HG02759 (cell line): ENCODE data around the gene ADGRL1.
"Not testable (repeated sequence)": the region's sequence is repeated elsewhere in the genome, so short reads cannot be mapped to it uniquely, and the experiment has no call there.

Experiments used
- ATAC-seq: cut with Tn5 transposase; IDR thresholded peaks from one replicate; pipeline ENCODE4 v1.9.1; 2021; ENCODE audit warnings: mild to moderate bottlenecking, moderate library complexity; ENCODE audit not compliant: unreplicated experiment

ADGRL1 gene

DNA sequence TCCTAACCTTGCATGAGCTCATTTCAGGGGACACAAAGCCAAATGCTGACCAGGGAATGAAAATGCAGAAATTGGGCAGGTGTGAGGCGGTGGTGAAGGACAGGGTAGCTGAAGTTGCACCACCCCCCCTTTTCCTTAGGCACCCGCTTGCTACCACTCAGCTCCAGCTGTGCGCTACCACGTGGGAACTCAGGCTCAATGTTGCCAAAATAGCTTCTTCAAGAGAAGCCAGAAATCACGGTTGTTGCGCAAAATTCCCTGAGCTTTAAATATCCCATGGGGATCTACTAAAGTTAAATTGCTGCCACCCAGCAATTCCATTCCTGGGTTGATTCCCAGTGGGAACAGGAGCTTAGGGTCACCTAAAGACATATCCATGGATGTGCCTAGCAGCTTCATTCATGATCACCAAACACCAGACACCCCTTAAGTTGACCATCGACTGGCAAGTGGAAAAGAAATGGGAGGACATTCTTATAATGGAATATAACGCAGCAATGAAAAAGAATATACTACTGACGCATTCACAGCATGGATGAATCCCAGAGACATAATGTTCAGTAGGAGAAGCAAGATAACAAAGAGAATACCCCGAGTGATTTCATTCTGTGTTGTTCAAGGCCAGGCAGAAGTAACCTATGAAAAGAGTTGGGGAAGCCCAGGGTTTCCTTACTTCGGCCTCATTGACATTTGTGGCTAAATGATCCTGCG, 12.8 kb upstream of the ADGRL1 start:
- no peak for ATAC-seq

DNA sequence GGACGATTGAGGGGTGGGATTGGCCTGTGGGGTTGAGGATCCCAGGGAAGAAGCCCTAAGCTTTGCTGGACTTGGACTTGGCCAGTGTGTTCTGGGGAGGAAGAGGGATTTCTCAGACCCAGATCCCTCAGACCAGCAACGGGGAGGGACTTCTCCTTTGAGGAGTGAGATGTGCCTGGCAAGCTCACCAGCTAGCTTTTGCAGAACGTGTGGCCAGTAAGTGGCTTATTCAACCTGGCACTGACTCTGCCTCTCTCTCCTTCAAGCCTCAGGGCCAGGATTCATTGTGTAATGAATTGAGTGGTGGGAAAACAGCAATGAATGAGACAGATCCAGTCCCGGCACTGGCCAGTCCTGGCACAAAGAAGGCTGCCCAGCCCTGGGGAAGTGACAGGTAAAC, 11.9 kb upstream of the ADGRL1 start:
- ATAC-seq: not testable (repeated sequence)

DNA sequence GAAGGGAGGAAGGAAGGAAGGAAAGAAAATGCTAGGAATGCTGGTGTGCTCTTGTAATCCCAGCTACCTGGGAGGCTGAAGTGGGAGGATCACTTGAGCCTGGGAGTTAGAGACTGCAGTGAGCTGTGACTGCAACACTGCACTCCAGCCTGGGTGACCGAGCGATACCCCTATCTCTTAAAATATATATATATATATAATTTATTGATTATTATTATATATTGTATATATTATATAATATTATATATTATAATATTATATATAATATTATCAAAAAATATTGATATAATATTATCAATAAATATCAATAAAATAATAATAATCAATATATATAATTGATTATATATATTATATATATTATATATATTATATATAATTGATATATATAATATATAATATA, 8.6 kb upstream of the ADGRL1 start:
- ATAC-seq: no peak

DNA sequence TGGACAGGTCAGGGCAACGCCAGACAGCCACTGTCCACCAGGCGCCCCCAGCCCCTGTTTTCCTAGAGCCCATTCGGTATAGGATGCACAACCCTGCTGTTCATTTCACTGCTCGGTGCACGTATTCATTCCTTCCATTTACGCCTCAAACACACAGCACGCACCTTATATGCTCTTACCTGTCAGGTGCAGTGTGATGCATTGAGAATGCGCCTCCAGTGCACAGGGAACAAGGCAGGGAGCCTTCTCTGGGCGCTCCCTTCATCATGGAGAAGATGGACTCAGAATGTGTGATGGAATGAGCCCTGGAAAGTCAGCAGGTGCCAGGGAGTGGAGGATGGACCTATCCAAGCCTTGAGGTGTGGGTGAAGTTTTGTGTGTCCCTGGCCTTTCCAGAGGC, 4.2 kb upstream of the ADGRL1 start:
- ATAC-seq: not testable (repeated sequence)

DNA sequence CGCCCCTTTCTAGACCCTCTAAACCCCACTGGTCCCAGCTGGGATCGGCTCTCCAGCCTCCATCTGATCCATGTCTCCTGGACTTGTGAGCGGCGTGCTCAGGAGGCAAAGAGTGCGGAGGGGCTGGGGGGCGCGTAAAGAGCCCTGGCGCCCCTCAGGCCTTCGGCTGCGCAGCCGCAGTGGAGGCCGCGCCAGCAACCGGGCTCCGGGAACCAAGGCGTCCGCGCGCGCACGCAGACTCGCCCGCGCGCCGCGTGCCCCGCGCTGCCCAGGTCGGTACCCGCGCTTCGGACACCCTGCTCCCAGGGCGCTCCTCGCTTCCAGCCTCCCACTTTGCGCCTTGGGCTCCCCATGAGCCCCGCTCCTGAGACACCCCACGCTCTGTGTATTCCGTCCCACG, 3.4 kb upstream of the ADGRL1 start:
- ATAC-seq: not testable (repeated sequence)

DNA sequence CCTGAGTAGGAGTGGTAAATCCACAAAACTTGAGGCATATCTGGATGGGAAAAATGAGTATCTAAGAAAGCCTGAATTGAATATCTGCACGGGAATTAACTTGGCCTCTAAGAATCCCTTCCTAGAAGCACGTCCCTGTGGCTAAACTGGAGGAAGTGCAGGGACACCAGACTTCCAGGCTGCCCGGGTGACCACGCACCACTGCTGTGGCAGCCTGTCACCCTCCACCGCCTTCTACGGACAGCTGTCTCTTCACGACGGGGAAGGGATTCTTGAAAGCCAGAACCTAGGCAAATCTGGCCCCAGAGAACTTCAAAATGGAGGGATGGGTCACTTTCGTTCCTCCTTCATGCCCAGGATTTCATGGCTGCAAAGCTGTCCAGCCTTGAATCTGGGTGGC, 2.5 kb upstream of the ADGRL1 start:
- not testable (repeated sequence) for ATAC-seq

DNA sequence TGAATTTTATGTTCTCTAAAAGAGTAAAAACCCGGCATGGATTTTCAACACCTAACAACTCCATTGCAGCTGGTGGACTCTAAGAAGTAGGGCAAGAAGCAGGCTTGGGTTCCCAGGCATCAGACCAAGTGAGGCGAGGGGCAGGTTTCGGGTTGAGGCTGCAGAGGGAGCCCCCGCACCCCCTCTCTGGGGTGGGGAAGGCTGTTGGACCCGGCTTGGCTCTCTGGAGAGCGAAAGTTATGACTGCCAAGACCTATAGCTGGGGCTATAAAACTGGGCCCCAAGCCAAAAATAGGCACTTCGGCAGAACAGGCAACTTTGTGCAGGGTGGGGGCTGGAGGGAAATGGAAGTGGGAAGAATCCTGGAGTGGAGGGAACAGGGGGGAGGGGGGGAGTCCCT, 1.8 kb upstream of the ADGRL1 start:
- not testable (repeated sequence) for ATAC-seq

DNA sequence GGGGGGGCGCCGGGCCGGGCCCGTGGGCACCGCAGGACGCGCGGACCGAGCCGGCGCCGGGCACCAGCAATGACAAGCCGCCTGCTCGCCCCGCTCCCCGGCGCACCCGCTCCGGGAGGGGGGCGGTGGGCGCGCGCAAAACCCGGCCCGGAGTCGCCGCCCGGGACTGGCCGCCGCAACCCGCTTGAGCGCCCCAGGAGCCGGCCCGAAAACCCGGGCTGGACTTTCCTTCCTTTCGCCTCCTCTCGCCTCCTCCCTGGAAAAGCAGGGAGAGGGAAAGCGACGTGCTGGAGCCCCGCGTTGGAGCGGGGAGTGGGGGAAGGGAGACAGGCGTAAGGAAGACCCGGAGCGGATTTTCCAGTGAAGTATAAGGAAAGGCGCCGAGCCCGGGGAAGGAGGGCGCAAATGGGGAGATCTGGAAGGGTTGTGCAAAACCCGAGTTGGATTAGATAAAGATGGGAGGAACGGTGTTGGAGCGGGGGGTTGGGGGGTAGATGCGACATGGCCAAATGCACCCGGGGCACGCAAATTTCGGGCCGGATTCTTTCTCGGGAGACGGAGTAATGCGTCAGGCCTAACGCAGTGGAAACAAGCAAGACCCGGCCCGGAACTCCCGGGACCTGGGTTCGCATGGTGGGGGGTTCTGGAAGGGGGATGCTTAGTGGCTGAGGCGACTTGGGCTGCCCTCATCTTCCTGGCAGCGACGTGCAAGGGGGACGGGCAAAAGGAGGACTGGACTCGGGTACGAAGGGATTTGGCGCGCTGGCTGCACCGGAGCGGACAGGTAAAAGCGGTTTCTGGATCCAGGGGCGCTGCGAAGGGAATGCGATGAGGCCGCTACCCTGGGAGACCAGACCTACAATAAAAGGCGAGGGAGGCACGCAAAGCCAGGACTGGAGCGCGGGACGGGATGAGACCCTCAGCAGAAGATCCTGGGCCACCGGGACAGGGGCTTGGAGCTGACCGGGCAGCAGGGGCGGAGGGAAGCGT, 1.1 kb upstream of the ADGRL1 start:
- ATAC-seq: peak; percentile 59

DNA sequence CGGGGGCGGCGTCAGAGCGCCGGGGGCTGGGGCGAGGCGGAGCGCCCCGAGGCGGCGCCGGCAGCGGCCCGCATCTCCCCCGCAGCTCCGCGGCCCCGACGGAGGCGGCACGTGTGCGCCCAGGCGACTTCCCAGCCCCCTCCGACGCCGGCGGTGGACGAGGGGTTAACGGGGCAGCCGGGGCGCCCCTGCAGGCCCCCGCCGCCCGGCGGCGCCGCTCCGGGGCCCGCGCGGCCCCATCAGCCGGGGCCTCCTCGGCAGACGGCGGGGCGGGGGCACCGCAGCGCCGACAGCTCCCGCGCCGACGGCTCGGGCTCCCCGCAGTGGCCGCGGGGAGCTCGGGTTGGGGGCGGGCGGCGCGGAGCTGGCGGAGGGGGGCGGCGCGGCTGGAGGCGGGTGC, 339 bp upstream of the ADGRL1 start:
- ATAC-seq: peak; percentile 19

DNA sequence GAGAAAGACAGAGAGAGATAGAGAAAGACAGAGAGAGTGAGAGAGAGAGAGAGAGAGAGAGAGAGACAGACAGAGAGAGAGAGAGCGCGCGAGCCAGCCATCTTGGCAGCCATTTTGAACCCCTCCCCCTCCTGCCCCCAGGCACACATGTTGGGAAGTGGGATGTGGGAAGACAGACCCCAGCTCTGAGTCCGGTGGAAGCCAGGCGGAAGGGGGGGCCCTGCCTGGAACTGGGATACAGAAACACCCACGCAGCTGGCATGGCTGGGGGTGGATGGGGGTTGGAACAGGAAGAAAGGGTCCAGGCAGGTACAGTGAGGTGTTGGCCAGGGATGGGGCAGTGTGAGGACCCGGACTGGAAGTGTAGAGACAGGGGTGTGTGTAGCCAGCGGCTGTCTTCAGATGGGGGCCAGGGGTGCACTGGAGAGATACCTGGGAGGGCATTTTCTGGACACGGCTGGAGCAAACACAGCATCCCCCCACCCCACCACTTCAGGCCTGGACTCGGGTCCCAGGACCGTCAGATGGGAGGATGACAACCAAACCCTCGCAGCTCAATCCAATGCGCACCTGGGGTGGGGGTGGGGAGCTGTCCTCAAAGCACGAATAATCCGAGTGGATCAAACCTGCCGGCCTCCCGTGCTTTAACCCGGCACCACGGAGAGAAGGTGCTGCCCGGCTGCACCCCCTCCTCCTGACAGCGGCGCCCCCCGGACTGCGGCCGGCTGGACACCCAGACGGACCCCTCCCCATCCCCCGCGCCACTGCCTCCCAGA, 1.1 kb downstream of the ADGRL1 start:
- ATAC-seq: not testable (repeated sequence)

DNA sequence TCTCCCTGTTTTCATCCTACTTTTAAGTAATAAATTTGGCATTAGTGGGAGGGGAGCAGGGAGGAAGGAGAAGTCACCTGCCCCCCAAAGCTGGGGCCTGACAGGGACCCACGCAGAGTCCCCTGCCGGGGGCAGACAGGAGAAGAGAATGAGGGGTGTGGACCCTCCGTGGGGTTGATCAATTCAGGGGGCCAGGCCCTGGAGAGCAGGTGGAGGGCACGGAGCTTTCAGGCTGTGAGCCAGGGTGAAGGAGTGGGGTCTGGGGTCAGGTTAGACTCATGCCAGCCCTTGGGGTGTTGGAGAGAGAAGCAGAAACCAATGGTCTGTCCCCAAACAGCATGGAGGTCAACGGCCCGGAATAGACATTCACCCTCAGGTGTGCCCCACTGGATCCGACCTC, 1.8 kb downstream of the ADGRL1 start:
- ATAC-seq: not testable (repeated sequence)

DNA sequence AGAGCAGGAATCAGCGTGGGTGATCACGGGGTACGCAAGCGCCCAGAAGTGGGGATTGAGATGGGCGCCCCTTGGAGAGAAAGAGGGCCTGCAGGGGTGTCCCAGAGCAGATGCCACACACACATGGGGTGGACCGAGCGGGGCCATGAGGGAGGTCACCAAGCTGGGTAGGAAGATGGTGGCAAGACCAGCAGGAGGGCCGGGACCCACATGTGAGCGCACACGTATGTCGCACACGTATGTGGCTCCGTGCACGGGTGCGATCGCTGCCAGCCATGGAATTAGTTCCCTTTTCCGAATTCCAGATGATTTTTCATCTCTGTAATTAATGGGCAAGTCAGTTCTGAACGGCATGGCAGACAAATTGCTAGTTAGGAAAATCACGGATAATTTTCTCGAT, 2.2 kb downstream of the ADGRL1 start:
- ATAC-seq: not testable (repeated sequence)

DNA sequence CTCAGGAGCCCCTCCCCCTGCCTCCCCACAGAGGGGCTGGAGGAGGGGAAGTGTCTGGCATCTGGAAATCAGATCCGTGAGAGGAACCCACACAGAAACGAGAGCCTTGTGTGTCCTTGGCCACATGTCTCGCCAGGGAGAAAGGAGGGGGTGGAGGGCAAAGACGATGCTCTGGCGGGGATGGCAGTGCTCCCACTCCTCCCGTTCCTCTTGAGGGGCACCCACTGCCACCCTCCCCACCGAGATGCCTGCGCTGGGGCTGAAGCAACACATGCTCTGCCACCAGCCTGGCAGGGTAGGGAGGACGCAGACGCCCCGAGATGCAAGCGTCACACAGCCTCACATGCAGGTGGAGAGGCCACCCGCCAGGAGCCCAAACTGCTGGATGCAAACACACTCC, 2.8 kb downstream of the ADGRL1 start:
- no peak for ATAC-seq

DNA sequence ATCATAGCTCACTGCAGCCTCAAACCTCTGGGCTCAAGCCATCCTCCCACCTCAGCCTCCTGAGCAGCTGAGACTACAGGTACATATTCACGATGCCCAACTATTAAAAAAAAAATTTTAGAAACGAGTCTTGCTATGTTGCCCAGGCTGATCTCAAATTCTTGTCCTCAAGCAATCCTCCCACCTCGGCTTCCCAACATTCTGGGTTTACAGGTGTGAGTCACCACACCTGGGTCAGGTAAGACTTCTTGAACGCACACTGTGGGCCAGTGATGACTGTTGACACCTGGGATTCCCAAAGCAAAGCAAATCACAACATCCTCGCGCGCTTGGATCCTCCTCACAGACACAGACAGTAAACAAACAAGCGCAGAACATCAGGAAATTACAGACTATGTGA, 4.5 kb downstream of the ADGRL1 start:
- ATAC-seq: not testable (repeated sequence)

DNA sequence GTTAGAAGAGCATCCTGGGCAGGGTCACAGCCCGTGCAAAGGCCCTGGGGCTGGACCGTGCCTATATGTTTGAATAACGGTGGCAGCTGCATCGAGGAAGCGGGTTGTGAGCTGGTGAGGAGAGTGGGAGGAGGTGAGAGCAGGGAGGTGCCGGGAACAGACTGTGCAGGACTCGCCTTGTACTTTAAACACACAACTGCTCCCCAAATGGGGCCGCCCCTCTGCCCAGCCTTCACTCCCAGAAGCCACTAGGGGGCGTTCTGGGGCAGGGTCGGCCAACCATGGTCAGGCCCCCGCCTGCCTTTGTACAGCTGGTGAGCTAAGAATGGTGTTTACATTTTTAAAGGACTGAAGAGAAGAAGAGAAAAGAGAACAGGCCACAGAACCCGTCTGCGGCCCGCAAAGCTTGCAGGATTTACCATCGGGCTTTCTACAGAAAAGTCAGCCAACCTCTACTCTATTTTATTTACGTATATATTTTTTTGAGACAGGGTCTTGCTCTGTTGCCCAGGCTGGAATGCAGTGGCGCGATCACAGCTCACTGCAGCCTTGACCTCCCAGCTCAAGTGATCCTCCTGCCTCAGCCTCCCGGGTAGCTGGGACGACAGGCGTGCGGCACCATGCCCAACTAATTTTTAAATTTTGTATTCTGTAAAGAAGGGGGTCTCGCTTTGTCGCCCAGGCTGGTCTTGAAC, 5.7 kb downstream of the ADGRL1 start:
- ATAC-seq: not testable (repeated sequence)

DNA sequence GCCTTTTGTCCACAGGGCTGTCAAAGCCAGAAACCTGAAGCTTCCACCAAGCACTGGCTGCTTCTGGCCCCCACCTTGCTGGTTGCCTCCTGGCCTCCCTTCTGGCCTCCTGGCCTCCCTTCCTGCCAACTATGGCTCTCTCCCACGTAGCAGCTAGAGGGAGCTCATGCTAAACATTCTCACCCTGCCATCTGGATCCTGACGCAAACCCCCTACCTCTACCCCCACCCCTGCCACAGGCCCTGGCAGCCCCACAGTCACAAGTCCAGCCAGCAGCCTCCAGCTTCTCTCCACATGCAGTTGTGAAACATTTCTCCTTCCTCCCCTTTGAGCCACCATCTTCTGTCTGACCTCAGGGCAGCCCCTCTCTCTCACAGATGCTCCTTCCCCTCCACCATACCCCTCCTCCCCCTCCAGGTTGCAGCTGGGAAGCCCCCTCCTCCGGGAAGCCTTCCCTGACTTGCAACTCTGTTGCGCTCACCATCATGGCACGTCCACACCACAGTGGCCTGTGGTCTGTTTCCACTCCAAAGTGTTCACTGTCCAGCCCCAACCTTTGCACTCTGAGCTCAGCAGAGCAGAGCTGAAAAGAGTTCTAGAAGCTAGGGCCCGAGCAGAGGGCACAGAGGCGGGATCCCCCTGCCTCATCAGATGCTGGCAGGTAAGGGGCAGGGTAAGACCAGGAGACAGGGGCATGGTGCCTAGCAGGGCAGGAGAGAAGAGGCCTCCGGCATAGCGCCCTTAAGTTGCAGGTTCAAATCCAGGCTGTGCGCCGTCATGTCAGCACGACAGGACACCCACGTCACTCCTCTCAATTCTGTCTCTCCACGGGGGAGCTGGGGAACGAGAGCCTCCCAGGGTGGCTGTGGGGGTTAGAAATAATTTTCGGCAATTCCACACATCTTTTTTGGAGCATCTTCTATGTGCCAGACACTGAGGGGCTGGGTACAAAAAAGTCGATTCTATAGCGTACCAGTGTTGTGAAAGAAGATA, 7.3 kb downstream of the ADGRL1 start:
- ATAC-seq: no peak

DNA sequence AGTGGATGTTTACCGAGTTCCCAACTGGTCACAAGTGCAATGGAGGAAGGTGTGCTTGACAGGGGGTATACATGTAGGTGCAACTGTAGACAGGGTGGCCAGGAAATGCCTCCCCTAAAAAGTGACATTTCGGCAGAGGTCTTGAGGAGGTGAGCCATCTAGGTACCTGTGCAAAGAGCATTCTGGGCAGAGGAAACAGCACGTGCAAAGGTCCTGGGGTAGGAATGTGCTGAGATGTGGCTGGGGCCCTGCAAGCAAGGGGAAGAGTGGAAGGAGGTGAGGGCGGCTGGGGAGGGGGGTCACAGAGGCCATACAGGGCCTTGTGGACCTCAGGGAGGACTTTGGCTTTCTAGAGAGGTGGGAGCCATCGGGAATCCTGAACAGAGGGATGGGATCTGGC, 8.1 kb downstream of the ADGRL1 start:
- ATAC-seq: no peak

DNA sequence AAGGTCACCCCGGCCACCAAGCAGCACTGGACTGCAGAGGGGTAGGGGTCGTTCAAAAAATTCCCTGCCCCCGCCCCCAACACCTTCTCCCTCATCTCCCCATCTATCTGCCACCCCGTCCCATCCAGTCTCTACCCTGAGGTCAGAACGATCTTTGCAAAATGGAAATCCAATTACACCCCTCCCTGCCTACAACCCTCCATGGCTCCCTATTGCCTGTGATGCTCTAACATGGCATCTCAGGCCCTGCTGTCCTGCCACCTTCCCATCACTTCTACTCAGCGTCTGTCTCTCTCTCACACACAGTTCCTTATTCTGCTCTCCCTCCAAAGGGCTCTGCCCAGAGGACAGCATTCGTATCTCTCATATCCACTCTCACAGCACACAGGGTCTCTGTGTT, 8.7 kb downstream of the ADGRL1 start:
- ATAC-seq: not testable (repeated sequence)

DNA sequence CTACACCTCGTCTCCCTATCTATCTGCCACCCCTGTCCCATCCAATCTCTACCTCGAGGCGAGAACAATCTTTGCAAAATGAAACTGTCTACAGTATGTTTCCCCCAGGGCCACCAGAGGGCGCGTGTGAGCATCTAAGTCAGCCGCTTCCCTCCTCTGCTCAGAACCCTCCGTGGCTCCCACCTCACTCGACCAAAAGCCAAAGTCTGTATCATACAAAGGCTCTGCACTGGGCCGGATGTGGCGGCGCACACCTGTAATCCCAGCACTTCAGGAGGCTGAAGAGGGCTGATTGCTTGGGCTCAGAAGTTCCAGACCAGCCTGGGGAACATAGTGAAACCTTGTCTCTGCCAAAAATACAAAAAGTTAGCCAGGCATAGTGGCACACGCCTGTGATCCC, 9.9 kb downstream of the ADGRL1 start:
- ATAC-seq: not testable (repeated sequence)
